Chondrocyte (in vitro differentiated cells): ENCODE measurements around the gene CRAMP1. TPM values are rescaled to one million over a fixed set of nuclear protein-coding genes. Genes with fewer than 3 reads are reported as not detected.

Experiments
- DNase-seq: peaks from one replicate; pipeline ENCODE4 v3.0.0; 2021; ENCODE audit warnings: mixed read lengths, low spot score
- H3K27ac Mint-ChIP-seq: one replicate; pipeline ENCODE4 v1.8.0; 2021; ENCODE audit warnings: mild to moderate bottlenecking, moderate library complexity, mixed read lengths; ENCODE audit not compliant: unreplicated experiment
- H3K27me3 Mint-ChIP-seq: 2 replicates; pipeline ENCODE4 v1.8.0; 2021; ENCODE audit warnings: low read depth, mixed read lengths
- H3K36me3 Mint-ChIP-seq: 2 replicates; pipeline ENCODE4 v1.8.0; 2021; ENCODE audit warnings: low read depth, mixed read lengths
- H3K4me1 Mint-ChIP-seq: 2 replicates; pipeline ENCODE4 v1.8.0; 2021; ENCODE audit warnings: low read depth, mild to moderate bottlenecking, mixed read lengths
- H3K4me3 Mint-ChIP-seq: one replicate; pipeline ENCODE4 v1.8.0; 2021; ENCODE audit warnings: mild to moderate bottlenecking, moderate library complexity, mixed read lengths; ENCODE audit not compliant: unreplicated experiment
- H3K9me3 Mint-ChIP-seq: 2 replicates; pipeline ENCODE4 v1.8.0; 2021; ENCODE audit warnings: low read depth, mixed read lengths
- total RNA-seq: library from RNA; stranded (reverse); gene quantifications from 3 replicates; pipeline ENCODE4 v1.2.1, GENCODE V29; 2021
- TF ChIP-seq, protein P1 (sequence below): fragments of 200-600 bp; sonication (generic); IDR thresholded peaks from 2 replicates; pipeline ENCODE4 v1.5.0; 2021; ENCODE audit warnings: antibody characterized with exemption, mild to moderate bottlenecking, moderate library complexity

The CRAMP1 gene
- total RNA-seq, 1 donor from 2014 or later: 20.5 TPM

DNA sequence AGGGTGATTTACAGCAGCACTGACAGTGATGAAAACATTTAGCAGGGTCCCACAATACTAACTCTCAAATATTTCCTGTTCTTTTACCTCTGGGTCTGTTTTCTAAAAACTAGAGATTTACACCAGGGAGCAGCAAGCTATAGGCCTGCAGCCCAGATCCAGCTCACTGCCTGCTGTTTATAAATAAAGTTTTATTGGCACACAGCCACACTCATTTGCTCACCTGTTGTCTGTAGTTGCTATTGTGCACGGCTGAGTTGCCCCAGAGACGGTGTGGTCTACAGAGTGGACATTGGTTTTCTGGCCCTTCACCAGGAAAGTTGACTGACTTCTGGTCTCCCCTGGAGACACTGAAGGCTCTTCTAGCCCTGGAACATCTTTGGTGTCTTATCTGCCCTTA, 49.7 kb downstream of the CRAMP1 start:
- Mint-ChIP-seq H3K27ac (no peak overlapping the region), H3K4me1 (no peaks in the 10 kb centered on the region), H3K4me3 (no peak overlapping the region), H3K36me3 (peaks cover 30% of the 10 kb centered on the region), H3K27me3 (no peaks in the 10 kb centered on the region), H3K9me3 (no peaks in the 10 kb centered on the region)
- TF ChIP-seq, protein P1, sequence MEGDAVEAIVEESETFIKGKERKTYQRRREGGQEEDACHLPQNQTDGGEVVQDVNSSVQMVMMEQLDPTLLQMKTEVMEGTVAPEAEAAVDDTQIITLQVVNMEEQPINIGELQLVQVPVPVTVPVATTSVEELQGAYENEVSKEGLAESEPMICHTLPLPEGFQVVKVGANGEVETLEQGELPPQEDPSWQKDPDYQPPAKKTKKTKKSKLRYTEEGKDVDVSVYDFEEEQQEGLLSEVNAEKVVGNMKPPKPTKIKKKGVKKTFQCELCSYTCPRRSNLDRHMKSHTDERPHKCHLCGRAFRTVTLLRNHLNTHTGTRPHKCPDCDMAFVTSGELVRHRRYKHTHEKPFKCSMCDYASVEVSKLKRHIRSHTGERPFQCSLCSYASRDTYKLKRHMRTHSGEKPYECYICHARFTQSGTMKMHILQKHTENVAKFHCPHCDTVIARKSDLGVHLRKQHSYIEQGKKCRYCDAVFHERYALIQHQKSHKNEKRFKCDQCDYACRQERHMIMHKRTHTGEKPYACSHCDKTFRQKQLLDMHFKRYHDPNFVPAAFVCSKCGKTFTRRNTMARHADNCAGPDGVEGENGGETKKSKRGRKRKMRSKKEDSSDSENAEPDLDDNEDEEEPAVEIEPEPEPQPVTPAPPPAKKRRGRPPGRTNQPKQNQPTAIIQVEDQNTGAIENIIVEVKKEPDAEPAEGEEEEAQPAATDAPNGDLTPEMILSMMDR: no peak
- DNase-seq: no peak

DNA sequence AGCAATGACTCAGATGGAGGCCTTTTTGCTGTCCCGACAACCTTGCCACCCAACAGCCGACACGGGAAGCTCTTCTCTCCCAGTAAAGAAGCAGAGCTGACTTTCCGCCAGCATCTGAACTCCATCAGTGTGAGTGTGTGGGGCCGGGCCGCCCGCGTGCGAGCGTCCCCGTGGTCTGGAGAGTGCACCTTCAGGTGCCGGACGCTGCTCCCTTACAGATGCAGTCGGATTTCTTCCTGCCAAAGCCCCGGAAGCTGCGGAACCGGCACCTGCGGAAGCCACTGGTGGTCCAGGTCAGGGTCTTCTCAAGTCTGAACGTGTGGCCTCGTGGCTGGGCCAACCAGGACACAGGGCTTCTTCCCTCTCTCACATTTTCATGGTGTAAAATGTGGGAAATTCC, 50.4 kb downstream of the CRAMP1 start:
- H3K36me3 Mint-ChIP-seq: peaks cover 34% of the 10 kb centered on the region

DNA sequence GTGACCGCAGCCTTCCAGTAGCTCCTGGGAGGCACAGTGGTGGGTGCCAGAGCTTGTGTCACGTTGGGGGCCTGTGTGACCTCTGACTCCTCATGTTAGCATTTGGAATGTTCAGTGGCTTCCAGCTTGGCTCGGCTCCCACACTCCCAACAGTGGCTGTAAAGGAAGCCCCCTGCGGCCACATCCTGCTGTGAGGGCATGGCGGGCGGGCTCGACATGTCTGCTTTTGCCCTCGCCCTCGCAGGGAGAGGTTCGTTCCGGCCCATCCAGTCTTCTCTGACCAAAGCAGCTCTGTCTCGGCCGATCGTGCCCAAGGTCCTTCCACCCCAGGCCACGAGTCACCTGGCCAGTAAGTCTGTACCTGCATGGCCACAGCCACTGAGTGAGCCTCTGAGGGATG, 53.7 kb downstream of the CRAMP1 start:
- no peak for DNase-seq
- Mint-ChIP-seq H3K27ac (no peak overlapping the region), H3K4me3 (no peak overlapping the region), H3K9me3 (no peaks in the 10 kb centered on the region), H3K4me1 (no peaks in the 10 kb centered on the region), H3K36me3 (peaks cover 45% of the 10 kb centered on the region), H3K27me3 (no peaks in the 10 kb centered on the region)
- TF ChIP-seq, protein P1: no peak

More for the DNA sequence above, 50.4 kb downstream of the CRAMP1 start:
- TF ChIP-seq, protein P1: no peak
- no peak overlapping the region for H3K4me3 Mint-ChIP-seq
- no peak overlapping the region for H3K27ac Mint-ChIP-seq
- DNase-seq: no peak
- no peaks in the 10 kb centered on the region for H3K4me1 Mint-ChIP-seq
- H3K9me3 Mint-ChIP-seq: no peaks in the 10 kb centered on the region
- no peaks in the 10 kb centered on the region for H3K27me3 Mint-ChIP-seq

DNA sequence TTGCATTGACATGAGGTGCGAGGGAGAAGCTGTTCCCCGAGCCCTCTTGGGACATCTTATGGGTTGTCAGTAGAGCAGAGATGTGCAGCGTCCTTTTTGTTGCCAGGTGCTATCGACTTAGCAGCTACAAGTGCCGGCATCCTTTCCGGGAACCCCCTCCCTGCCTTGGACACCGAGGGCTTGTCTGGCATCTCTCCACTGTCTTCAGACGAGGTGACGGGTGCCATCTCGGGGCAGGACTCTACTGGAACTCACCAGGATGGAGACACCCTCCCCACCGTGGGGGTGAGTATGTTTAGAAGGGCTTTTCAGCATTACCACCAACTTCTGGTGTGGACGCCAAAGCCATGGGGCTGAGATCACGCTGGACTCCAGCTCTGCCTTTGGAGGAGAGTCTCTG, 54.2 kb downstream of the CRAMP1 start:
- TF ChIP-seq, protein P1: no peak
- peaks cover 50% of the 10 kb centered on the region for H3K36me3 Mint-ChIP-seq
- H3K9me3 Mint-ChIP-seq: no peaks in the 10 kb centered on the region
- H3K4me1 Mint-ChIP-seq: no peaks in the 10 kb centered on the region
- no peak overlapping the region for H3K4me3 Mint-ChIP-seq
- H3K27ac Mint-ChIP-seq: no peak overlapping the region
- H3K27me3 Mint-ChIP-seq: no peaks in the 10 kb centered on the region
- DNase-seq: no peak

DNA sequence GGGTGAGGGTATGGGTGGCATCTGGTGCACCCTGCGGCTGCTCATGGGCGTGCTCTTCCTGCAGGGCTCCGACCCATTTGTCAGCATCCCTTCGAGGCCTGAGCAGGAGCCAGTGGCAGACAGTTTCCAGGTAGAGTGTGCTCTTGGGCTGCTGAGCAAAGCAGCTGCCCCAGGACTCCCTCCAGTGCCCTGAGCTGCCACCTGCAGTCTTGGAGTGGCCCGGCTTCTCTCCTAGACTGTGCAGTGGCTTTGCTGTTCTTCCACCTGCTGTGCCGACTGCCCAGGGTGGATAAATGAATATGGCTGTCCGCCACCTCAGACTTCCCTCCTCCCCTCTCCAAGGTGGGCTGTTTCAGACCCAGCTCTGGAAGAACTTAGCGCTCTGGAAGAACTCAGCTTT, 55.1 kb downstream of the CRAMP1 start:
- no peaks in the 10 kb centered on the region for H3K27me3 Mint-ChIP-seq
- no peak overlapping the region for H3K27ac Mint-ChIP-seq
- DNase-seq: no peak
- no peaks in the 10 kb centered on the region for H3K9me3 Mint-ChIP-seq
- H3K4me3 Mint-ChIP-seq: no peak overlapping the region
- H3K36me3 Mint-ChIP-seq: peaks cover 53% of the 10 kb centered on the region
- H3K4me1 Mint-ChIP-seq: no peaks in the 10 kb centered on the region
- TF ChIP-seq, protein P1: no peak
